ENCODE results near the gene ATXN1. TPM values are rescaled to one million over a fixed set of nuclear protein-coding genes. Genes with fewer than 3 reads are reported as not detected.
A peak's percentile ranks its signal among the peaks of the same experiment; 100 is the strongest.

Gene ATXN1
- total RNA-seq, 1 experiment from 2014 or later, result 8.1 TPM

GRCh38 chr6:16596616-16597331, 164.5 kb downstream of the ATXN1 start:
- POLR2A ChIA-PET, result interaction anchor here (0.8 kb wide), 1 partner anchor 44 kb away, joined by 5 read pairs; no protein-coding TSS in a partner anchor
- H3K27ac Mint-ChIP-seq, result peak overlapping the region; percentile 14; the same call in 1 of the 2 replicates
- no peak for DNase-seq (ENCODE audit: low spot score)

More at GRCh38 chr6:16596616-16597331, 164.5 kb downstream of the ATXN1 start:
- Mint-ChIP-seq H3K9me3 (peaks cover 12% of the 10 kb centered on the region), H3K27me3 (ENCODE audit: low read depth) (no peaks in the 10 kb centered on the region), H3K36me3 (no peaks in the 10 kb centered on the region), H3K4me3 (no peak overlapping the region), H3K4me1 (peaks cover 9% of the 10 kb centered on the region)
- TF ChIP-seq RORB (CRISPR knock-in tag; IDR thresholded peaks at IDR 0.05) (no peak), FOXP1 (CRISPR knock-in tag; IDR thresholded peaks at IDR 0.05; ENCODE audit: borderline replicate concordance) (no peak), ZBTB43 (CRISPR knock-in tag; IDR thresholded peaks at IDR 0.05) (no peak), NR2C2 (CRISPR knock-in tag; IDR thresholded peaks at IDR 0.05) (no peak), GABPB1 (CRISPR knock-in tag; IDR thresholded peaks at IDR 0.05) (no peak), ZNF121 (CRISPR knock-in tag; IDR thresholded peaks at IDR 0.05) (no peak), HMGA2 (CRISPR knock-in tag; IDR thresholded peaks at IDR 0.05) (no peak), CBFB (CRISPR knock-in tag; IDR thresholded peaks at IDR 0.05; ENCODE audit: low read depth) (no peak), E2F4 (CRISPR knock-in tag; IDR thresholded peaks at IDR 0.05; ENCODE audit: borderline replicate concordance, low read depth) (no peak), SMAD4 (CRISPR knock-in tag; IDR thresholded peaks at IDR 0.05) (no peak), SP1 (CRISPR knock-in tag; conservative IDR thresholded peaks at IDR 0.05) (no peak), ZNF671 (CRISPR knock-in tag; IDR thresholded peaks at IDR 0.05) (no peak), NFE2L1 (CRISPR knock-in tag; IDR thresholded peaks at IDR 0.05) (no peak), FOXK1 (CRISPR knock-in tag; IDR thresholded peaks at IDR 0.05) (no peak), ATF1 (CRISPR knock-in tag; IDR thresholded peaks at IDR 0.05) (no peak), E2F1 (CRISPR knock-in tag; IDR thresholded peaks at IDR 0.05) (no peak)
- TF ChIP-seq, protein P1, sequence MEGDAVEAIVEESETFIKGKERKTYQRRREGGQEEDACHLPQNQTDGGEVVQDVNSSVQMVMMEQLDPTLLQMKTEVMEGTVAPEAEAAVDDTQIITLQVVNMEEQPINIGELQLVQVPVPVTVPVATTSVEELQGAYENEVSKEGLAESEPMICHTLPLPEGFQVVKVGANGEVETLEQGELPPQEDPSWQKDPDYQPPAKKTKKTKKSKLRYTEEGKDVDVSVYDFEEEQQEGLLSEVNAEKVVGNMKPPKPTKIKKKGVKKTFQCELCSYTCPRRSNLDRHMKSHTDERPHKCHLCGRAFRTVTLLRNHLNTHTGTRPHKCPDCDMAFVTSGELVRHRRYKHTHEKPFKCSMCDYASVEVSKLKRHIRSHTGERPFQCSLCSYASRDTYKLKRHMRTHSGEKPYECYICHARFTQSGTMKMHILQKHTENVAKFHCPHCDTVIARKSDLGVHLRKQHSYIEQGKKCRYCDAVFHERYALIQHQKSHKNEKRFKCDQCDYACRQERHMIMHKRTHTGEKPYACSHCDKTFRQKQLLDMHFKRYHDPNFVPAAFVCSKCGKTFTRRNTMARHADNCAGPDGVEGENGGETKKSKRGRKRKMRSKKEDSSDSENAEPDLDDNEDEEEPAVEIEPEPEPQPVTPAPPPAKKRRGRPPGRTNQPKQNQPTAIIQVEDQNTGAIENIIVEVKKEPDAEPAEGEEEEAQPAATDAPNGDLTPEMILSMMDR (IDR thresholded peaks at IDR 0.05), result no peak
- TF ChIP-seq, protein P2, sequence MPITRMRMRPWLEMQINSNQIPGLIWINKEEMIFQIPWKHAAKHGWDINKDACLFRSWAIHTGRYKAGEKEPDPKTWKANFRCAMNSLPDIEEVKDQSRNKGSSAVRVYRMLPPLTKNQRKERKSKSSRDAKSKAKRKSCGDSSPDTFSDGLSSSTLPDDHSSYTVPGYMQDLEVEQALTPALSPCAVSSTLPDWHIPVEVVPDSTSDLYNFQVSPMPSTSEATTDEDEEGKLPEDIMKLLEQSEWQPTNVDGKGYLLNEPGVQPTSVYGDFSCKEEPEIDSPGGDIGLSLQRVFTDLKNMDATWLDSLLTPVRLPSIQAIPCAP (CRISPR knock-in tag; IDR thresholded peaks at IDR 0.05), result no peak
- TF ChIP-seq, protein P3, sequence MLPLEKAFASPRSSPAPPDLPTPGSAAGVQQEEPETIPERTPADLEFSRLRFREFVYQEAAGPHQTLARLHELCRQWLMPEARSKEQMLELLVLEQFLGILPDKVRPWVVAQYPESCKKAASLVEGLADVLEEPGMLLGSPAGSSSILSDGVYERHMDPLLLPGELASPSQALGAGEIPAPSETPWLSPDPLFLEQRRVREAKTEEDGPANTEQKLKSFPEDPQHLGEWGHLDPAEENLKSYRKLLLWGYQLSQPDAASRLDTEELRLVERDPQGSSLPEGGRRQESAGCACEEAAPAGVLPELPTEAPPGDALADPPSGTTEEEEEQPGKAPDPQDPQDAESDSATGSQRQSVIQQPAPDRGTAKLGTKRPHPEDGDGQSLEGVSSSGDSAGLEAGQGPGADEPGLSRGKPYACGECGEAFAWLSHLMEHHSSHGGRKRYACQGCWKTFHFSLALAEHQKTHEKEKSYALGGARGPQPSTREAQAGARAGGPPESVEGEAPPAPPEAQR (CRISPR knock-in tag; IDR thresholded peaks at IDR 0.05), result no peak
- TF ChIP-seq, protein P4, sequence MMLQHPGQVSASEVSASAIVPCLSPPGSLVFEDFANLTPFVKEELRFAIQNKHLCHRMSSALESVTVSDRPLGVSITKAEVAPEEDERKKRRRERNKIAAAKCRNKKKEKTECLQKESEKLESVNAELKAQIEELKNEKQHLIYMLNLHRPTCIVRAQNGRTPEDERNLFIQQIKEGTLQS (CRISPR knock-in tag; conservative IDR thresholded peaks at IDR 0.05), result no peak
- ATAC-seq, result peak; percentile 75
- CTCF ChIA-PET, result no interaction called here

Data from WTC11 (cell line).